MCF 10A (cell line): ENCODE results near the gene MS4A6E. TPM values are rescaled to one million over a fixed set of nuclear protein-coding genes. Genes with fewer than 3 reads are reported as not detected.

Experiments used
- BruUV-seq: library from RNA; stranded (reverse); fragments of 400-500 nt; replicated peaks from 2 replicates; lab custom pipeline; 2021; lab: Mats Ljungman, UMichigan
- CTCF ChIA-PET: fragments of 300-600 bp; sonication (Branson Sonifier 250); formaldehyde crosslinking; extraction: SDS; loops from one replicate; lab custom pipeline; 2021; ENCODE audit warnings: antibody characterized with exemption, inconsistent platforms; lab: Yijun Ruan, JAX
- POLR2A ChIA-PET: fragments of 300-600, 350-650 bp; sonication (Branson Sonifier 250); formaldehyde crosslinking; extraction: SDS; loops from one replicate; lab custom pipeline; 2020; ENCODE audit warnings: antibody characterized with exemption, inconsistent platforms; lab: Yijun Ruan, JAX
- DNase-seq: peaks from one replicate; pipeline ENCODE4 v3.0.0-alpha.2; 2018; ENCODE audit not compliant: unreplicated experiment
- H3K27ac Mint-ChIP-seq: one replicate; pipeline ENCODE4 v1.8.0; 2022; ENCODE audit warnings: mild to moderate bottlenecking, low read depth, mixed read lengths; ENCODE audit not compliant: unreplicated experiment
- H3K27me3 Mint-ChIP-seq: one replicate; pipeline ENCODE4 v1.8.0; 2022; ENCODE audit warnings: mixed read lengths; ENCODE audit not compliant: insufficient read depth, unreplicated experiment
- H3K36me3 Mint-ChIP-seq: one replicate; pipeline ENCODE4 v1.8.0; 2022; ENCODE audit warnings: mild to moderate bottlenecking, moderate library complexity, mixed read lengths; ENCODE audit not compliant: insufficient read depth, unreplicated experiment
- H3K4me1 Mint-ChIP-seq: one replicate; pipeline ENCODE4 v1.8.0; 2022; ENCODE audit warnings: mixed read lengths; ENCODE audit not compliant: insufficient read depth, unreplicated experiment
- H3K4me3 Mint-ChIP-seq: one replicate; pipeline ENCODE4 v1.8.0; 2022; ENCODE audit warnings: mild to moderate bottlenecking, moderate library complexity, mixed read lengths; ENCODE audit not compliant: unreplicated experiment
- H3K9me3 Mint-ChIP-seq: one replicate; pipeline ENCODE4 v1.8.0; 2022; ENCODE audit warnings: mixed read lengths; ENCODE audit not compliant: unreplicated experiment
- CTCF ChIP-seq: fragments of 200-600 bp; IDR thresholded peaks from one replicate; pipeline ENCODE4 v1.8.0; 2022; ENCODE audit warnings: antibody characterized with exemption, mild to moderate bottlenecking; ENCODE audit not compliant: unreplicated experiment
- intact Hi-C: fragments of 100-400 bp; cut with micrococcal nuclease; formaldehyde crosslinking; loops from 2 replicates; pipeline ENCODE4 v1.14.1; 2022
- total RNA-seq: library from RNA; stranded (reverse); gene quantifications from 2 replicates; pipeline ENCODE4 v1.2.3, GENCODE V29; 2022

The MS4A6E gene
- total RNA-seq, 1 experiment from 2014 or later, result not detected

- CTCF ChIA-PET, result interaction anchor here (2.1 kb wide), 1 partner anchor 13 kb away, joined by 8 read pairs; no protein-coding TSS in a partner anchor
- no peak overlapping the region for H3K27ac Mint-ChIP-seq
Observed at GRCh38 chr11:60349990-60350389, 22.9 kb downstream of the MS4A6E start.

GRCh38 chr11:60357771-60358170 is 30.7 kb downstream of the MS4A6E start:
- no TSS peak for BruUV-seq
- no peak overlapping the region for H3K4me3 Mint-ChIP-seq
- TF ChIP-seq CTCF, result no peak
- DNase-seq, result no peak
- intact Hi-C loops, result no loop called here
- H3K27ac Mint-ChIP-seq, result no peak overlapping the region
- no peaks in the 10 kb centered on the region for H3K4me1 Mint-ChIP-seq
- ChIA-PET POLR2A (no interaction called here), CTCF (no interaction called here)
- peaks cover 1% of the 10 kb centered on the region for H3K27me3 Mint-ChIP-seq
- no peaks in the 10 kb centered on the region for H3K36me3 Mint-ChIP-seq
- no peaks in the 10 kb centered on the region for H3K9me3 Mint-ChIP-seq

More at GRCh38 chr11:60349990-60350389, 22.9 kb downstream of the MS4A6E start:
- H3K4me3 Mint-ChIP-seq, result no peak overlapping the region
- TF ChIP-seq CTCF, result no peak
- POLR2A ChIA-PET, result no interaction called here
- no peaks in the 10 kb centered on the region for H3K4me1 Mint-ChIP-seq
- H3K9me3 Mint-ChIP-seq, result no peaks in the 10 kb centered on the region
- peaks cover 38% of the 10 kb centered on the region for H3K27me3 Mint-ChIP-seq
- intact Hi-C loops, result no loop called here
- DNase-seq, result no peak
- peaks cover 6% of the 10 kb centered on the region for H3K36me3 Mint-ChIP-seq
- no TSS peak for BruUV-seq

- intact Hi-C loops, result loop anchor here (5.0 kb wide), 1 partner anchor 127 kb away; no protein-coding TSS in a partner anchor
- peaks cover 8% of the 10 kb centered on the region for H3K4me1 Mint-ChIP-seq
- peaks cover 30% of the 10 kb centered on the region for H3K27me3 Mint-ChIP-seq
- no peaks in the 10 kb centered on the region for H3K9me3 Mint-ChIP-seq
- no TSS peak for BruUV-seq
- H3K36me3 Mint-ChIP-seq, result no peaks in the 10 kb centered on the region
- TF ChIP-seq CTCF, result no peak
- POLR2A ChIA-PET, result no interaction called here
- no peak for DNase-seq
- CTCF ChIA-PET, result interaction anchor here (0.6 to 1.5 kb wide), 6 partner anchors 9 to 1700 kb away, joined by 3 to 7 read pairs (median 4); no protein-coding TSS in a partner anchor
- no peak overlapping the region for H3K27ac Mint-ChIP-seq
- H3K4me3 Mint-ChIP-seq, result no peak overlapping the region
Observed at GRCh38 chr11:60360621-60361020, 33.6 kb downstream of the MS4A6E start.

- no peaks in the 10 kb centered on the region for H3K9me3 Mint-ChIP-seq
- no peak for TF ChIP-seq CTCF
- no peaks in the 10 kb centered on the region for H3K36me3 Mint-ChIP-seq
- ChIA-PET POLR2A (interaction anchor here (1.0 kb wide), 1 partner anchor 96 kb away, joined by 4 read pairs; no protein-coding TSS in a partner anchor), CTCF (interaction anchor here (0.6 to 4.8 kb wide), 15 partner anchors 8 to 539 kb away, joined by 3 to 87 read pairs (median 4); no protein-coding TSS in a partner anchor)
- H3K4me1 Mint-ChIP-seq, result peaks cover 8% of the 10 kb centered on the region
- H3K4me3 Mint-ChIP-seq, result no peak overlapping the region
- no TSS peak for BruUV-seq
- H3K27ac Mint-ChIP-seq, result no peak overlapping the region
- DNase-seq, result no peak
- intact Hi-C loops, result loop anchor here (2.0 to 5.0 kb wide), 2 partner anchors 125 to 395 kb away; partner anchors contain the start of gene MS4A15
- peaks cover 30% of the 10 kb centered on the region for H3K27me3 Mint-ChIP-seq
Observed at GRCh38 chr11:60362241-60362640, 35.2 kb downstream of the MS4A6E start.
